Trophoblast cell (in vitro differentiated cells and primary cell): ENCODE results near the gene RNPS1.

ENCODE experiments used
- DNase-seq, 2 donors: peaks; one replicate each; pipeline ENCODE4 v3.0.0-alpha.2; 2016
- H2AFZ ChIP-seq: 2 replicates; pipeline ENCODE4 v1.6.1; 2013; ENCODE audit warnings: low read length, moderate library complexity, mild to moderate bottlenecking; ENCODE audit not compliant: insufficient read depth, poor library complexity
- H2AK5ac ChIP-seq: 2 replicates; pipeline ENCODE4 v1.6.1; 2013; ENCODE audit warnings: mild to moderate bottlenecking, low read length
- H2BK120ac ChIP-seq: 2 replicates; pipeline ENCODE4 v1.6.1; 2013; ENCODE audit warnings: low read length, mild to moderate bottlenecking, moderate library complexity; ENCODE audit not compliant: insufficient read depth, poor library complexity
- H2BK12ac ChIP-seq: 2 replicates; pipeline ENCODE4 v1.6.1; 2013; ENCODE audit warnings: mild to moderate bottlenecking, low read length, moderate library complexity
- H2BK5ac ChIP-seq: 2 replicates; pipeline ENCODE4 v1.6.1; 2013; ENCODE audit warnings: low read length, low read depth, moderate library complexity, mild to moderate bottlenecking; ENCODE audit not compliant: poor library complexity
- H3K14ac ChIP-seq: 2 replicates; pipeline ENCODE4 v1.6.1; 2013; ENCODE audit warnings: mild to moderate bottlenecking, low read length
- H3K18ac ChIP-seq: 2 replicates; pipeline ENCODE4 v1.6.1; 2013; ENCODE audit warnings: mild to moderate bottlenecking, low read length
- H3K23ac ChIP-seq: 2 replicates; pipeline ENCODE4 v1.6.1; 2013; ENCODE audit warnings: low read length
- H3K27ac ChIP-seq: 2 replicates; pipeline ENCODE4 v1.5.1; 2013; ENCODE audit warnings: low read depth, mild to moderate bottlenecking, inconsistent platforms, low read length, moderate library complexity
- H3K27me3 ChIP-seq: 2 replicates; pipeline ENCODE4 v1.6.1; 2013; ENCODE audit warnings: inconsistent platforms, mild to moderate bottlenecking, low read length, moderate library complexity; ENCODE audit not compliant: insufficient read depth
- H3K36me3 ChIP-seq, 2 experiments: 1 replicate in 1 of 2; 2 replicates in 1 of 2; pipeline ENCODE4 v1.6.1; 2013; ENCODE audit warnings: low read length in 2 of 2, mild to moderate bottlenecking in 2 of 2, moderate library complexity in 1 of 2; ENCODE audit not compliant: insufficient read depth in 2 of 2, control insufficient read depth in 1 of 2
- H3K4ac ChIP-seq: 2 replicates; pipeline ENCODE4 v1.6.1; 2013; ENCODE audit warnings: low read depth, mild to moderate bottlenecking, low read length, moderate library complexity
- H3K4me1 ChIP-seq, 2 experiments: 1 replicate in 1 of 2; 2 replicates in 1 of 2; pipeline ENCODE4 v1.6.1; 2013; ENCODE audit warnings: low read length in 2 of 2, mild to moderate bottlenecking in 2 of 2, moderate library complexity in 1 of 2; ENCODE audit not compliant: insufficient read depth in 2 of 2, control insufficient read depth in 1 of 2
- H3K4me2 ChIP-seq: 2 replicates; pipeline ENCODE4 v1.6.1; 2013; ENCODE audit warnings: inconsistent platforms, mild to moderate bottlenecking, low read length, moderate library complexity
- H3K4me3 ChIP-seq: 2 replicates; pipeline ENCODE4 v1.5.1; 2013; ENCODE audit warnings: mild to moderate bottlenecking, low read depth, low read length, inconsistent platforms
- H3K79me1 ChIP-seq: one replicate; pipeline ENCODE4 v1.6.1; 2013; ENCODE audit warnings: low read length
- H3K79me2 ChIP-seq: 2 replicates; pipeline ENCODE4 v1.6.1; 2013; ENCODE audit warnings: low read length, mild to moderate bottlenecking; ENCODE audit not compliant: control insufficient read depth, insufficient read depth, poor library complexity
- H3K9ac ChIP-seq: 2 replicates; pipeline ENCODE4 v1.6.1; 2013; ENCODE audit warnings: mild to moderate bottlenecking, low read length
- H3K9me3 ChIP-seq: 2 replicates; pipeline ENCODE4 v1.6.1; 2013; ENCODE audit warnings: low read depth, mild to moderate bottlenecking, control low read depth, inconsistent platforms, low read length; ENCODE audit not compliant: insufficient read depth
- H4K12ac ChIP-seq: 2 replicates; pipeline ENCODE4 v1.6.1; 2013; ENCODE audit warnings: low read depth, mild to moderate bottlenecking, low read length, moderate library complexity
- H4K8ac ChIP-seq: 2 replicates; pipeline ENCODE4 v1.6.1; 2013; ENCODE audit warnings: low read depth, mild to moderate bottlenecking, low read length, moderate library complexity
- H4K91ac ChIP-seq: one replicate; pipeline ENCODE4 v1.6.1; 2013; ENCODE audit warnings: low read depth, mild to moderate bottlenecking, low read length, moderate library complexity
- WGBS: extraction: QIAGEN DNeasy Blood & Tissue Kit; methylation state at CpG from one replicate; pipeline ENCODE4 v1.1.7; 2013; ENCODE audit warnings: missing lambda C conversion rate; ENCODE audit not compliant: insufficient read length, insufficient coverage; ENCODE audit errors: extremely low coverage; 5-methylcytosine and 5-hydroxymethylcytosine counted together

The RNPS1 gene

DNA sequence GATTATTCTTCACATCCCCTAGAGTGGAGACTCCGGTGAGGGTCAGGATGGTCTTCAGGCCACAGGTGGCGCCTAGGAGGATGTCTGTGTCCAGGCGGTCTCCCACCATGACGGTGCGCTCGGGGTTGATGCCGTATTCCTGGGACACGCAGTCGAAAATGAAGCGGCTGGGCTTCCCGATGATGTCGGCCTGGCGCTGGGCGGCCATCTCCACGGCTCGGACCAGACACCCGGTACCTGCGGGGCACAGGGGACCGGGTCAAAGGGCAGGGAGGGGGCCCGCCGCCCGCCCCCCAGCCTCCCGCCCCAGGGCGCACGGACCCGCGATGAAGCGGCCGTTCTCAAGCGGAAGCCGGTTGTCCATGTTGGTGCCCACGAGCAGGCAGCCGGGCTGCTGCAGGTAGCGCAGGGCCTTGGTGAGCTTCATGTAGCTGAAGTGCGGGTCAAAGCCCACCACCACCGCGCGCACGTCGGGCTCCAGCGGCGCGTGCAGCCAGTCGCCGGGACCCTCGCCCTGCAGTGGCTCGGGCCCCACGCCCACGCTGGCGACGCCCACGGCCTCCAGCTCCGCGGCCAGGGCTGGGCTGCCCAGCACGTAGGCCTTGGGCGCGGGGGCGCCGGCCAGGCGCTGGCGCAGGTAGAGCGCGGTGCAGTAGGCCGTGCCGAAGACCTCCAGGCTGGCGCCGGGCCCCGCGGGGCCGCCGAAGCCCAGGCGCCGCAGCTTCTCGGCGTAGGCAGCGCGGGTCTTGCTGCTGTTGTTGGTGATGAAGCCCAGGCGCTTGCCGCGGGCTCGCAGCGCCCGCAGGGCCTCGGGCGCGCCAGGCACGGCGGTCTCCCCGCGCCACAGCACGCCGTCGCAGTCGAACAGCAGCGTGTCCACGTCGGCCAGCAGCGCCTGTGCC is 53.9 kb downstream of the RNPS1 start:
- H3K23ac ChIP-seq, result no peak overlapping the region
- peak overlapping the region; percentile 86 for H4K91ac ChIP-seq
- no peak overlapping the region for H2BK12ac ChIP-seq
- H3K18ac ChIP-seq, result peak overlapping the region; percentile 93
- peak overlapping the region; percentile 86 for H2BK120ac ChIP-seq
- H3K4me2 ChIP-seq, result peak overlapping the region; percentile 93
- peak overlapping the region; percentile 99 for H3K4me3 ChIP-seq
- peaks cover 10% of the 10 kb centered on the region for H3K79me2 ChIP-seq
- H4K12ac ChIP-seq, result peak overlapping the region; percentile 45
- H3K27ac ChIP-seq, result peak overlapping the region; percentile 74
- H2BK5ac ChIP-seq, result peak overlapping the region; percentile 70
- peak overlapping the region; percentile 88 for H3K4ac ChIP-seq
- H2AFZ ChIP-seq, result peak overlapping the region; percentile 33
- H3K79me1 ChIP-seq, result peaks cover 9% of the 10 kb centered on the region
- H4K8ac ChIP-seq, result peak overlapping the region; percentile 73
- peak overlapping the region; percentile 96 for H3K9ac ChIP-seq
- DNase-seq, result no peak
- peaks cover 3% of the 10 kb centered on the region for H3K9me3 ChIP-seq
- H3K27me3 ChIP-seq, result no peaks in the 10 kb centered on the region
- peaks cover 25 to 26% of the 10 kb centered on the region in 2 experiments for H3K36me3 ChIP-seq
- H2AK5ac ChIP-seq, result peak overlapping the region; percentile 77
- peak overlapping the region; percentile 93 for H3K14ac ChIP-seq
- WGBS, result no CpG with 5 or more reads among the region's 98 CpGs
- peaks cover 26 to 30% of the 10 kb centered on the region in 2 experiments for H3K4me1 ChIP-seq

DNA sequence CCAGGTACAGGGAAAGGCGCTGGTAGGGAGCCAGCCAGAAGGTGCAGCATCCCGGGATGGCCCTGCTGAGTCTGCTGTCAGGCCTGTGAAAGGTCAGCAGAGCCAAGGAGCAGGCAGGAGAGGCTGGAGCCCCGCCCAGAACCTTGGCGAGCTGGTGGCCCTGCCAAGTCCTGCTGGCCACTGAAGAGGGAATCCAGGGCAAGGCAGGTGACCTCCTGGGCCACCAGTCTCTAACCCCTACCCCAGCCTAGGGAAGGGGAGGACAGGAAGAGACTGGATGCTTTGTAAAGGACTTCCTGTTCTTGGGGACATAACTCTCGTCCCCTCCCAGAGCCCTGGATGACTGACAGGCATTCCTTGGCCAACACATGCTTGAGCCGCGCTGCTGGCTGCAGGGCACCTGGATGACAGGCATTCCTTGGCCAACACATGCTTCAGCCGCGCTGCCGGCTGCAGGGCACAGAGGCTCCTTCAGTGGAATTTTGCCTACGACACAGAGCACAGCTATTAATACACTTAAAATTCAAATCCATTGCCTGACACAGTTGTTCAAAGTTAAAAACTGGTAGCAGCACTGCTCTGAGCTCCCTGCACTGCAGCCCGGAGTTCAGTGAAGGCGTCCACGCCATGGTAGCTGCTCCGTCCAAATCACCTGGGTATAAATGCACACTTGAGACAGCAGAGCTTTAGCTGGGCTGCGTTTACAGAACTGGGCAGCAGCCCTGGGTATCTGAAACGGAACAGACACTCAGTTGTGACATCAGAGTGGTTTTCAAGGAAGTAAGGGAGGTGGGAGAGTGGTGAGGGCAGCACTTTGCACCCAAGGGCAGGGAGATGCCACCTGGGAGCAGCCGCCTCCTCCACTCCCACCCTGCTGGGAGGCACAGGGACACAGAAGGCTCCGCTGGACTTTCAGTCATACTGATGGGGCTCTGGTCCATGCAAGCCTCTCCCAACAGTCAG is 55.3 kb downstream of the RNPS1 start:
- peak overlapping the region; percentile 61 for H3K4ac ChIP-seq
- no peak overlapping the region for H4K91ac ChIP-seq
- peak overlapping the region; percentile 4 for H3K9ac ChIP-seq
- peaks cover 3% of the 10 kb centered on the region for H3K9me3 ChIP-seq
- no peaks in the 10 kb centered on the region for H3K27me3 ChIP-seq
- H3K23ac ChIP-seq, result no peak overlapping the region
- H2BK12ac ChIP-seq, result no peak overlapping the region
- peak overlapping the region; percentile 11 for H3K4me3 ChIP-seq
- no peak overlapping the region for H2BK5ac ChIP-seq
- H2AFZ ChIP-seq, result no peak overlapping the region
- H3K79me1 ChIP-seq, result peaks cover 9% of the 10 kb centered on the region
- no peak overlapping the region for H4K8ac ChIP-seq
- H3K79me2 ChIP-seq, result peaks cover 10% of the 10 kb centered on the region
- no peak overlapping the region for H2AK5ac ChIP-seq
- H3K27ac ChIP-seq, result no peak overlapping the region
- H3K36me3 ChIP-seq, result peaks cover 39 to 40% of the 10 kb centered on the region in 2 experiments
- no peak overlapping the region for H3K18ac ChIP-seq
- no CpG with 5 or more reads among the region's 19 CpGs for WGBS
- peak overlapping the region; percentile 14 for H4K12ac ChIP-seq
- no peak overlapping the region for H3K14ac ChIP-seq
- H2BK120ac ChIP-seq, result no peak overlapping the region
- peak overlapping the region; percentile 93 for H3K4me2 ChIP-seq
- peak; percentile 97 for DNase-seq
- peaks cover 26 to 30% of the 10 kb centered on the region in 2 experiments for H3K4me1 ChIP-seq

DNA sequence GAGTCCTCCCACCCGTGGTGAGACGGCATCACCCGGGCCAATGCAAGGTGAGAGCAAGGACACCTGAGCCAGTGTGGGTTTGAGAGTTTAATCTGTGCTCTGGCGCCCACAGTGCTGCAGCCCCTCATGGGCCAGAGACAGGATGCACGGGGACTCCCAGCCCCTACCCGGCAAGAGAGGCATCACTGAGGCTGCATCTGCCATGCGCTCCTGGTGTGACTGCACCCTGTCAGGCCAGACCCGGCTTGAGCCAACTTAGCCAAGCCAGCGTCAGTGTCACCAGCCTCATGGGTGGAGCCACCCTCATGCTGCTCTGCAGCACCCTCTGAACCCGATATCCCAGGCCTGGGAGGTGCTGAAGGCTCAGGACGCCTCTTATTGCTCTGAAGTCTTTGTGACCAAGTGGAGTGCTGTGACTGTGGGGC is 56.0 kb downstream of the RNPS1 start:
- H4K12ac ChIP-seq, result peak overlapping the region; percentile 14
- no peak for DNase-seq
- no peak overlapping the region for H4K91ac ChIP-seq
- H3K4ac ChIP-seq, result peak overlapping the region; percentile 21
- H2AFZ ChIP-seq, result no peak overlapping the region
- peaks cover 9% of the 10 kb centered on the region for H3K79me1 ChIP-seq
- H3K4me2 ChIP-seq, result no peak overlapping the region
- H2AK5ac ChIP-seq, result no peak overlapping the region
- H3K79me2 ChIP-seq, result peaks cover 10% of the 10 kb centered on the region
- H3K9me3 ChIP-seq, result peaks cover 3% of the 10 kb centered on the region
- no peak overlapping the region for H4K8ac ChIP-seq
- H3K36me3 ChIP-seq, result peaks cover 46 to 47% of the 10 kb centered on the region in 2 experiments
- H3K18ac ChIP-seq, result peak overlapping the region; percentile 26
- H2BK5ac ChIP-seq, result no peak overlapping the region
- WGBS, result no CpG with 5 or more reads among the region's 11 CpGs
- H3K9ac ChIP-seq, result peak overlapping the region; percentile 2
- no peak overlapping the region for H3K14ac ChIP-seq
- H2BK12ac ChIP-seq, result no peak overlapping the region
- H3K23ac ChIP-seq, result no peak overlapping the region
- no peak overlapping the region for H2BK120ac ChIP-seq
- no peak overlapping the region for H3K4me3 ChIP-seq
- H3K4me1 ChIP-seq, result peaks cover 26 to 30% of the 10 kb centered on the region in 2 experiments
- peak overlapping the region; percentile 2 for H3K27ac ChIP-seq
- H3K27me3 ChIP-seq, result no peaks in the 10 kb centered on the region
